ENCODE results near the gene MYBPC2. TPM values are rescaled to one million over a fixed set of nuclear protein-coding genes. Genes with fewer than 3 reads are reported as not detected.

The MYBPC2 gene
- total RNA-seq, 1 donor from 2014 or later = 0.12 TPM

DNA sequence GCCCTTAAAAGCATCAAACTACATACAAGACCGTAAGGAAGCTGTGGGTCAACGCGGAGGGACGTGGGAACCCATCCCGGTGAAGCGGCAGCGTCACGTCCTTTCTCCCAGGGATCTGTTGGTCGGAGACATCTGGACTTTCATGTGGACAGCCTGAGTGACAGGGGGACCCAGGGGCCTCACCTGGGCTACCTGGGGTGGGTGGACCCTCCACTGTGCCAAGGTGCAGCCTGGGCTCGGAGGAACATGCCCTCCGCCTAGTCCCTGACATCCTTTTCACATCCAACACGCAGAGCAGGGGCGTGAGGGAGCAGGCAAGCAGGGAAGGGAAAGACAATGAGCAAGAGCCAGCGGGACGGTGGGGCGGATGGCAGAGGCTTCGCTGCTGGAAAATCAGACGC, 57.7 kb downstream of the MYBPC2 start:
- no peaks in the 10 kb centered on the region for H3K9me3 ChIP-seq
- no peak for TF ChIP-seq CTCF (IDR thresholded peaks at IDR 0.05)
- DNase-seq (peak; percentile 52), ATAC-seq (no peak)
- no peaks in the 10 kb centered on the region for H3K36me3 ChIP-seq
- H3K27ac ChIP-seq = no peak overlapping the region
- no peaks in the 10 kb centered on the region for H3K4me1 ChIP-seq
- intact Hi-C loops (cut with DNase I) = no loop called here
- no peaks in the 10 kb centered on the region for H3K27me3 ChIP-seq
- H3K4me3 ChIP-seq = no peak overlapping the region

GRCh38 chr19:50490991-50491472, 58.3 kb downstream of the MYBPC2 start:
- H3K27me3 ChIP-seq = no peaks in the 10 kb centered on the region
- DNase-seq (peak; percentile 57), ATAC-seq (no peak)
- H3K4me3 ChIP-seq = no peak overlapping the region
- no peaks in the 10 kb centered on the region for H3K9me3 ChIP-seq
- intact Hi-C loops (cut with DNase I) = no loop called here
- no peak for TF ChIP-seq CTCF (IDR thresholded peaks at IDR 0.05)
- H3K36me3 ChIP-seq = no peaks in the 10 kb centered on the region
- H3K4me1 ChIP-seq = no peaks in the 10 kb centered on the region
- no peak overlapping the region for H3K27ac ChIP-seq

DNA sequence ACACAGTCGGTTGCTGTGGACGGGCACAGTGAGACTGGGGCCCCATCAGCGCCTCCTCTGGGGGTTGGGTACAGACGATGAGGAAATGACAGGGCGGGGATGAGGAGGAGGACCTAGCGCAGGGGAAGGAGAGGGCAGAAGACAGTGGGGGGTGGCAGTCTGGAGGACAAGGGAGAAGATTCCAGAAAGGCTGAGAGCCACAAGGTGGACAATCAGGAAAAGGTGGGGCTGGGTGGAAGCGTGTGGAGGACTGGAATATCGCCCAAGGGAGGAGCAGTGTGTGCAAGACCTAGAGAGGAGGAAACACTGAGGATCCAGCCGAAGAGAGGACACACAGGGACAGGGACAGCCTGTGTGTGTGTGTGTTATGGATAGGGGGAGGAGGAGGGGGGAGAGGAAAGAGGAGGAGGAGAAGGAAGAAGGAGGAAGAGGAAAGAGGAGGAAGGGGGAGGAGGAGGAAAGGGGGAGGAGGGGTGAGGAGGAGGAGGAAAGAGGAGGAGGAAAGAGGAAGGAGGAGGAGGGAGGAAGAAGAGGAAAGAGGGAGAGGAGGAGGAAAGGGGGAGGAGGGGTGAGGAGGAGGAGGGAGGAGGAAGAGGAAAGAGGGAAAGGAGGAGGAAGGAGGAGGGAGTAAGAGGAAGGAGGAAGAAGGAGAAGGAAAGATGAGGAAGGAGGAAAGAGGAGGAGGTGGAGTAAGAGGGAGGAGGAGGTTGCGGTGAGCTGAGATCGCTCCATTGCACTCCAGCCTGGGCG, 59.8 kb downstream of the MYBPC2 start:
- H3K4me1 ChIP-seq = no peaks in the 10 kb centered on the region
- no peaks in the 10 kb centered on the region for H3K9me3 ChIP-seq
- H3K27me3 ChIP-seq = no peaks in the 10 kb centered on the region
- peak; percentile 66 for ATAC-seq
- no peaks in the 10 kb centered on the region for H3K36me3 ChIP-seq
- H3K4me3 ChIP-seq = no peak overlapping the region
- DNase-seq = peak; percentile 56
- intact Hi-C loops (cut with DNase I) = no loop called here
- H3K27ac ChIP-seq = no peak overlapping the region
- no peak for TF ChIP-seq CTCF (IDR thresholded peaks at IDR 0.05)

DNA sequence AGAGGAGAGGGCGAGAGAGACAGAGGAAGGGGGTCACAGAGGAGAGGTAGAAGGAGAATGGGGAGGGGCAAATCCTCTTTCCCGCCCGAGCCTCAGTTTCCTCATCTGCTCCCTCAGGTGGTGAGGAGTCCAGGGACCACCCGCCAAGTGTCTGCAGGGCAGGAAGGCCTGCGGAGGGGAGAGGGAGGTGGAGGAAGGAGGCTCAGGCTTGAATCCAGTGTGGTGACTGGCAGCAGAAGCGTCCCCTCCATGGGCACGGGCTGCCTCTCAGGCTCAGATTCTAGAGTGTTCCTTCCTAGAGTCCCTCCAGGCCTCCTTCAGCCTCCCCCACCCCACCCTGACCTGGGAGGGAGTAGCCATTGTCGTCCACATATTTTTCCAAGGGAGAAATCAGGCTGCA, 60.5 kb downstream of the MYBPC2 start:
- Histone ChIP-seq H3K4me3 (no peak overlapping the region), H3K4me1 (no peaks in the 10 kb centered on the region), H3K27me3 (no peaks in the 10 kb centered on the region), H3K27ac (no peak overlapping the region), H3K9me3 (no peaks in the 10 kb centered on the region), H3K36me3 (no peaks in the 10 kb centered on the region)
- peak; percentile 36 for DNase-seq
- intact Hi-C loops (cut with DNase I) = no loop called here
- no peak for TF ChIP-seq CTCF (IDR thresholded peaks at IDR 0.05)
- ATAC-seq = no peak

- no peaks in the 10 kb centered on the region for H3K27me3 ChIP-seq
- DNase-seq (peak; percentile 23), ATAC-seq (no peak)
- intact Hi-C loops (cut with DNase I) = no loop called here
- no peak for TF ChIP-seq CTCF (IDR thresholded peaks at IDR 0.05)
- no peaks in the 10 kb centered on the region for H3K4me1 ChIP-seq
- no peak overlapping the region for H3K4me3 ChIP-seq
- no peaks in the 10 kb centered on the region for H3K36me3 ChIP-seq
- no peaks in the 10 kb centered on the region for H3K9me3 ChIP-seq
- H3K27ac ChIP-seq = no peak overlapping the region
These were observed 61.7 kb downstream of the MYBPC2 start for GRCh38 chr19:50494186-50495019.

All from upper lobe of right lung (tissue), 1 donor.